Measurements from ENCODE around the gene SLC2A1. TPM values are rescaled to one million over a fixed set of nuclear protein-coding genes. Genes with fewer than 3 reads are reported as not detected.

SLC2A1 gene
- total and polyA plus RNA-seq, 4 donors, result 9.5 to 143 (median 28.6) TPM

- H3K4me3 ChIP-seq, result no peak overlapping the region
- H3K36me3 ChIP-seq (ENCODE audit: control insufficient read depth in 4 of 4, insufficient read depth in 4 of 4, low read length in 4 of 4), result no peaks in the 10 kb centered on the region
- no peak overlapping the region for H3K9ac ChIP-seq (ENCODE audit: insufficient read depth in 1 of 2, low read length in 2 of 2)
- peaks cover 0 to 30% (median 6%) of the 10 kb centered on the region in 5 donors for H3K4me1 ChIP-seq (ENCODE audit: control insufficient read depth in 5 of 5, insufficient read depth in 5 of 5, low read length in 5 of 5)
- H3K9me3 ChIP-seq (ENCODE audit: control insufficient read depth in 4 of 4, insufficient read depth in 3 of 4, low read length in 3 of 4), result no peaks in the 10 kb centered on the region
- ATAC-seq (ENCODE audit: insufficient read depth, low FRiP score) (no peak), DNase-seq (no peak)
- no peaks in the 10 kb centered on the region for H3K27me3 ChIP-seq (ENCODE audit: control insufficient read depth in 3 of 3, insufficient read depth in 3 of 3, low read length in 2 of 3)
- 88% methylated on average over 1 of the region's 1 CpG for WGBS, 2 donors
- TF ChIP-seq CTCF (IDR thresholded peaks at IDR 0.05; ENCODE audit: control extremely low read depth, extremely low read depth), result no peak
- H3K27ac ChIP-seq (ENCODE audit: low read depth in 1 of 2, low read length in 1 of 2), result no peak overlapping the region
These were observed 7.1 kb downstream of the SLC2A1 start for GRCh38 chr1:42951588-42951987.

GRCh38 chr1:42950116-42950481 is 8.6 kb downstream of the SLC2A1 start:
- H3K9me3 ChIP-seq (ENCODE audit: control insufficient read depth in 4 of 4, insufficient read depth in 3 of 4, low read length in 3 of 4), result no peaks in the 10 kb centered on the region
- no peak overlapping the region for H3K9ac ChIP-seq (ENCODE audit: insufficient read depth in 1 of 2, low read length in 2 of 2)
- ATAC-seq (ENCODE audit: insufficient read depth, low FRiP score) (no peak), DNase-seq (no peak)
- no peak for TF ChIP-seq CTCF (IDR thresholded peaks at IDR 0.05; ENCODE audit: control extremely low read depth, extremely low read depth)
- H3K27ac ChIP-seq (ENCODE audit: low read depth in 1 of 2, low read length in 1 of 2), result peak overlapping the region in 1 of 2 donors; percentile 35
- no peak overlapping the region for H3K4me3 ChIP-seq
- peaks cover 0 to 32% (median 6%) of the 10 kb centered on the region in 5 donors for H3K4me1 ChIP-seq (ENCODE audit: control insufficient read depth in 5 of 5, insufficient read depth in 5 of 5, low read length in 5 of 5)
- 72 to 87% methylated on average over 5 of the region's 5 CpGs for WGBS, 2 donors
- no peaks in the 10 kb centered on the region for H3K27me3 ChIP-seq (ENCODE audit: control insufficient read depth in 3 of 3, insufficient read depth in 3 of 3, low read length in 2 of 3)
- no peaks in the 10 kb centered on the region for H3K36me3 ChIP-seq (ENCODE audit: control insufficient read depth in 4 of 4, insufficient read depth in 4 of 4, low read length in 4 of 4)

- Histone ChIP-seq H3K4me3 (no peak overlapping the region), H3K27me3 (ENCODE audit: control insufficient read depth in 3 of 3, insufficient read depth in 3 of 3, low read length in 2 of 3) (no peaks in the 10 kb centered on the region), H3K27ac (ENCODE audit: low read depth in 1 of 2, low read length in 1 of 2) (peak overlapping the region in 1 of 2 donors; percentile 14), H3K36me3 (ENCODE audit: control insufficient read depth in 4 of 4, insufficient read depth in 4 of 4, low read length in 4 of 4) (no peaks in the 10 kb centered on the region), H3K9me3 (ENCODE audit: control insufficient read depth in 4 of 4, insufficient read depth in 3 of 4, low read length in 3 of 4) (no peaks in the 10 kb centered on the region), H3K9ac (ENCODE audit: insufficient read depth in 1 of 2, low read length in 2 of 2) (peak overlapping the region in 1 of 2 donors; percentile 43), H3K4me1 (ENCODE audit: control insufficient read depth in 5 of 5, insufficient read depth in 5 of 5, low read length in 5 of 5) (peaks cover 0 to 32% (median 7%) of the 10 kb centered on the region in 5 donors)
- TF ChIP-seq CTCF (IDR thresholded peaks at IDR 0.05; ENCODE audit: control extremely low read depth, extremely low read depth), result no peak
- no peak for ATAC-seq (ENCODE audit: insufficient read depth, low FRiP score)
- 63 to 68% methylated on average over 9 of the region's 9 CpGs for WGBS, 2 donors
- peak; percentile 22 to 59 (median 39) for DNase-seq
These were observed 9.2 kb downstream of the SLC2A1 start for GRCh38 chr1:42949312-42950115.
